Panc1 (cell line): Measurements from ENCODE around the gene AP3B1.

Source experiments
- CTCF ChIP-seq: fragments of 450-650 bp; IDR thresholded peaks from 2 replicates; pipeline ENCODE4 v1.5.1; 2017; ENCODE audit warnings: mild to moderate bottlenecking
- POLR2AphosphoS5 ChIP-seq: IDR thresholded peaks from 2 replicates; pipeline ENCODE4 v1.6.1; 2012; ENCODE audit warnings: mild to moderate bottlenecking, low read depth, low read length, moderate library complexity
- SIN3A ChIP-seq: IDR thresholded peaks from 2 replicates; pipeline ENCODE4 v1.6.1; 2012; ENCODE audit warnings: low read depth, mild to moderate bottlenecking, low read length, moderate library complexity, borderline replicate concordance; ENCODE audit not compliant: insufficient read depth
- TF ChIP-seq, protein P1 (sequence below), 2 experiments: IDR thresholded peaks; 2 replicates each; pipeline ENCODE4 v1.6.1; 2011 to 2012; ENCODE audit warnings: low read depth in 2 of 2, control low read depth in 1 of 2, low read length in 1 of 2, mild to moderate bottlenecking in 1 of 2, moderate library complexity in 1 of 2; ENCODE audit not compliant: insufficient read depth in 1 of 2

- TF ChIP-seq CTCF, result no peak
- no peak for TF ChIP-seq POLR2AphosphoS5
- no peak for TF ChIP-seq SIN3A
- TF ChIP-seq, protein P1, sequence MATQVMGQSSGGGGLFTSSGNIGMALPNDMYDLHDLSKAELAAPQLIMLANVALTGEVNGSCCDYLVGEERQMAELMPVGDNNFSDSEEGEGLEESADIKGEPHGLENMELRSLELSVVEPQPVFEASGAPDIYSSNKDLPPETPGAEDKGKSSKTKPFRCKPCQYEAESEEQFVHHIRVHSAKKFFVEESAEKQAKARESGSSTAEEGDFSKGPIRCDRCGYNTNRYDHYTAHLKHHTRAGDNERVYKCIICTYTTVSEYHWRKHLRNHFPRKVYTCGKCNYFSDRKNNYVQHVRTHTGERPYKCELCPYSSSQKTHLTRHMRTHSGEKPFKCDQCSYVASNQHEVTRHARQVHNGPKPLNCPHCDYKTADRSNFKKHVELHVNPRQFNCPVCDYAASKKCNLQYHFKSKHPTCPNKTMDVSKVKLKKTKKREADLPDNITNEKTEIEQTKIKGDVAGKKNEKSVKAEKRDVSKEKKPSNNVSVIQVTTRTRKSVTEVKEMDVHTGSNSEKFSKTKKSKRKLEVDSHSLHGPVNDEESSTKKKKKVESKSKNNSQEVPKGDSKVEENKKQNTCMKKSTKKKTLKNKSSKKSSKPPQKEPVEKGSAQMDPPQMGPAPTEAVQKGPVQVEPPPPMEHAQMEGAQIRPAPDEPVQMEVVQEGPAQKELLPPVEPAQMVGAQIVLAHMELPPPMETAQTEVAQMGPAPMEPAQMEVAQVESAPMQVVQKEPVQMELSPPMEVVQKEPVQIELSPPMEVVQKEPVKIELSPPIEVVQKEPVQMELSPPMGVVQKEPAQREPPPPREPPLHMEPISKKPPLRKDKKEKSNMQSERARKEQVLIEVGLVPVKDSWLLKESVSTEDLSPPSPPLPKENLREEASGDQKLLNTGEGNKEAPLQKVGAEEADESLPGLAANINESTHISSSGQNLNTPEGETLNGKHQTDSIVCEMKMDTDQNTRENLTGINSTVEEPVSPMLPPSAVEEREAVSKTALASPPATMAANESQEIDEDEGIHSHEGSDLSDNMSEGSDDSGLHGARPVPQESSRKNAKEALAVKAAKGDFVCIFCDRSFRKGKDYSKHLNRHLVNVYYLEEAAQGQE (IDR thresholded peaks at IDR 0.05; ENCODE audit: insufficient read depth in 1 of 2, low read depth in 2 of 2, low read length in 1 of 2), result no peak
Observed at GRCh38 chr5:78009937-78010527, 284.5 kb downstream of the AP3B1 start.
